Measurements from ENCODE around the gene TMC1.
"Not testable (repeated sequence)": the region's sequence is repeated elsewhere in the genome, so short reads cannot be mapped to it uniquely, and the experiment has no call there.

TMC1 gene

DNA sequence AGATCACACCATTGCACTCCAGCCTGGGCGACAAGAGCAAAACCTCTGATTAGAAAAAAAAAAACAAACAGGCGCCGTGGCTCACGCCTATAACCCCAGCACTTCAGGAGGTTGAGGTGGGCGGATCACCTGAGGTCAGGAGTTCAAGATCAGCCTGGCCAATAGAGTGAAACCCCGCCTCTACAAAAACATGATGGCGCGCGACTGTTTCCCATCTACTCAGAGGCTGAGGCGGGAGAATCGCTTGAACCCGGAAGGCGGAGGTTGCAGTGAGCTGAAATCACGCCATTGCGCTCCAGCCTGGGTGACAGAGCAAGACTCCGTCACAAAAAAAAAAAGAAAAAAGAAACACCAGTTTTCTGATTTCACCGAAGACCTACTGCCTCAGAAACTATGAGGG is at the start of gene TMC1:
TMC1 (plus strand) TSS at position 193 of the 400 bp plus-strand sequence. CDS start 127,041 bp downstream, outside the sequence.
- DNase-seq (ENCODE audit: low spot score); H3K36me3 ChIP-seq (ENCODE audit: low read depth); H3K9me3 ChIP-seq (ENCODE audit: severe bottlenecking); H3K27me3 ChIP-seq (ENCODE audit: insufficient read depth, poor library complexity, severe bottlenecking); H3K27ac ChIP-seq (ENCODE audit: poor library complexity, severe bottlenecking); H3K4me3 ChIP-seq (ENCODE audit: severe bottlenecking); ATAC-seq (ENCODE audit: low read depth): not testable (repeated sequence)
- peaks cover 18% of the 10 kb centered on the region for H3K4me1 ChIP-seq (ENCODE audit: insufficient read depth, poor library complexity, severe bottlenecking)

DNA sequence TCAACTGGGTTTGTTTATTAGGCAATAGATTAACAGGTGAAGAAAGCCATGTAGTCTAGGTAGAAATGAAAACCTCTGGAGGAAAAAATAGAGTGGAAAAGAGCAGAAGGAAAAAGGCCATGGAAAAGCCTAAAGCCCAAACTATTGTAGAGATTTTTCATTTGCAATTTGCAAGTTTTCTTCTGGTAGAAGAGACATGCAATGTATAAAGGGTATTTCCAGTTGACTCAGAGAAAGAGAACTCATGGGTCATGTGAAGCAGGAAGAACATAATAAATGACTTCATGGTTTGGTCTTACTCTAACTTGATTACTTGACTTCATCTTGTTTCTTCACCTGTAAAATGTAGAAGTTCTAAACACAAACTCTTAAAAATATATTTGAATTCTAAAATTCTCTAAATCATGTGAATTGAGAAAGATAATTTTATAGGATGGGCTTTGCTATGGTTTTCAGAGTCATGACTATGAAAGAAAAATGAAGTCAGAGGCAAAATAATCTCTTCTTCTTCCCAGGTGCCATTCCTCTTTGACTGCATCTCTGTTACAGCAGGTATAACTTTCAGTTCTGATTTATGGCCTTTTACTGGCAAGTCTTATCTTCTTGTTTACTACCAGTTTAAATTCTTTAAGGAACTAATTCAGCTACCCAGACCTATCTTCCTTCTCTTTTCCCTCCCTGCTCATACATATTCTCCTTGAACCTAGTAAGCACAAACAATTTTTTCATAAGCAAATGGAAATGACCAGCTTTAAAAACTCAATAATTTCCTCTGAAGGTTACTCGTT is 47.7 kb upstream of the TMC1 start:
- Histone ChIP-seq H3K4me1 (ENCODE audit: insufficient read depth, poor library complexity, severe bottlenecking) (peaks cover 25% of the 10 kb centered on the region), H3K27me3 (ENCODE audit: insufficient read depth, poor library complexity, severe bottlenecking) (no peaks in the 10 kb centered on the region), H3K4me3 (ENCODE audit: severe bottlenecking) (no peak overlapping the region), H3K27ac (ENCODE audit: poor library complexity, severe bottlenecking) (no peak overlapping the region), H3K9me3 (ENCODE audit: severe bottlenecking) (no peaks in the 10 kb centered on the region), H3K36me3 (ENCODE audit: low read depth) (no peaks in the 10 kb centered on the region)
- TF ChIP-seq, protein P1, sequence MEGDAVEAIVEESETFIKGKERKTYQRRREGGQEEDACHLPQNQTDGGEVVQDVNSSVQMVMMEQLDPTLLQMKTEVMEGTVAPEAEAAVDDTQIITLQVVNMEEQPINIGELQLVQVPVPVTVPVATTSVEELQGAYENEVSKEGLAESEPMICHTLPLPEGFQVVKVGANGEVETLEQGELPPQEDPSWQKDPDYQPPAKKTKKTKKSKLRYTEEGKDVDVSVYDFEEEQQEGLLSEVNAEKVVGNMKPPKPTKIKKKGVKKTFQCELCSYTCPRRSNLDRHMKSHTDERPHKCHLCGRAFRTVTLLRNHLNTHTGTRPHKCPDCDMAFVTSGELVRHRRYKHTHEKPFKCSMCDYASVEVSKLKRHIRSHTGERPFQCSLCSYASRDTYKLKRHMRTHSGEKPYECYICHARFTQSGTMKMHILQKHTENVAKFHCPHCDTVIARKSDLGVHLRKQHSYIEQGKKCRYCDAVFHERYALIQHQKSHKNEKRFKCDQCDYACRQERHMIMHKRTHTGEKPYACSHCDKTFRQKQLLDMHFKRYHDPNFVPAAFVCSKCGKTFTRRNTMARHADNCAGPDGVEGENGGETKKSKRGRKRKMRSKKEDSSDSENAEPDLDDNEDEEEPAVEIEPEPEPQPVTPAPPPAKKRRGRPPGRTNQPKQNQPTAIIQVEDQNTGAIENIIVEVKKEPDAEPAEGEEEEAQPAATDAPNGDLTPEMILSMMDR (IDR thresholded peaks at IDR 0.05; ENCODE audit: poor library complexity, severe bottlenecking): no peak
- DNase-seq (ENCODE audit: low spot score) (no peak), ATAC-seq (ENCODE audit: low read depth) (no peak)

DNA sequence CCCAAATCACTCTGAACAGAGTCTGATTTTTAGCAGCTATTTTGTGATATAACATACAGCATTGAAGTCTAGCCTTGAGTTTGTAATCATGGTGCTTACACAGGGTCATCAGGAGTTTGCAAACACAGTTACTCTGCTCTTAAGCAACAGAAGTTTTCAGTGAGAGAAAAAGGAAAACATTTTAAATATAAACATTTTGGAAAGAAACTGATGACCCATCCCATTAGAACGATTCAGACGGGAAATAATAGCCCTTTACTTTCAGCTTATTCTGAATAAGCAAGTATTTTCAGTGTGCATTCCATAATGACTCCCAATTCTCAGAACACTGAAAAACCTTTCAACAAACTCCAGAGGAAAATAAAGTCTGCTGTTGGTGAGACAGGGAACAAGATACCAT is 46.7 kb upstream of the TMC1 start:
- ATAC-seq (ENCODE audit: low read depth): no peak
- DNase-seq (ENCODE audit: low spot score): no peak
- no peak overlapping the region for H3K27ac ChIP-seq (ENCODE audit: poor library complexity, severe bottlenecking)
- H3K4me1 ChIP-seq (ENCODE audit: insufficient read depth, poor library complexity, severe bottlenecking): peaks cover 32% of the 10 kb centered on the region
- no peaks in the 10 kb centered on the region for H3K36me3 ChIP-seq (ENCODE audit: low read depth)
- H3K9me3 ChIP-seq (ENCODE audit: severe bottlenecking): no peaks in the 10 kb centered on the region
- no peak overlapping the region for H3K4me3 ChIP-seq (ENCODE audit: severe bottlenecking)
- no peaks in the 10 kb centered on the region for H3K27me3 ChIP-seq (ENCODE audit: insufficient read depth, poor library complexity, severe bottlenecking)
- TF ChIP-seq, protein P1 (IDR thresholded peaks at IDR 0.05; ENCODE audit: poor library complexity, severe bottlenecking): no peak

DNA sequence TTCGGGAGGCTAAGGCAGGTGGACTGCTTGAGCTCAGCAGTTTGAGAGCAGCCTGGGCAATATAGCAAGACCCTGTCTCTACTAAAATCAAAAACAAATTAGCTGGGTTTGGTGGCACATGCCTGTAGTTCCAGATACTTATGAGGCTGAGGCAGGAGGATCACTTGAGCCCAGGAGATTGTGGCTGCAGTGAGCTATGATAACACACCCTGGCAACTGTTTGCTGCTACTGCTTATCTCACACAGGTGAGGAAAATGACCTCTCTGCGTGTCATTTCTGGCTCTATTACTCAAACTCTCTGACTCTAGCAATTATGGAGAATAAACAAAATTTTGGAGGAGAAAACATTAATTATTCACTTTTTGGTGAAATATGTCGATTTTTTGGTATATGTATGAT is 45.3 kb upstream of the TMC1 start:
- TF ChIP-seq, protein P1 (IDR thresholded peaks at IDR 0.05; ENCODE audit: poor library complexity, severe bottlenecking): no peak
- no peak overlapping the region for H3K27ac ChIP-seq (ENCODE audit: poor library complexity, severe bottlenecking)
- ATAC-seq (ENCODE audit: low read depth): no peak
- no peak for DNase-seq (ENCODE audit: low spot score)
- H3K9me3 ChIP-seq (ENCODE audit: severe bottlenecking): no peaks in the 10 kb centered on the region
- H3K4me3 ChIP-seq (ENCODE audit: severe bottlenecking): no peak overlapping the region
- no peaks in the 10 kb centered on the region for H3K36me3 ChIP-seq (ENCODE audit: low read depth)
- H3K27me3 ChIP-seq (ENCODE audit: insufficient read depth, poor library complexity, severe bottlenecking): no peaks in the 10 kb centered on the region
- peaks cover 35% of the 10 kb centered on the region for H3K4me1 ChIP-seq (ENCODE audit: insufficient read depth, poor library complexity, severe bottlenecking)

DNA sequence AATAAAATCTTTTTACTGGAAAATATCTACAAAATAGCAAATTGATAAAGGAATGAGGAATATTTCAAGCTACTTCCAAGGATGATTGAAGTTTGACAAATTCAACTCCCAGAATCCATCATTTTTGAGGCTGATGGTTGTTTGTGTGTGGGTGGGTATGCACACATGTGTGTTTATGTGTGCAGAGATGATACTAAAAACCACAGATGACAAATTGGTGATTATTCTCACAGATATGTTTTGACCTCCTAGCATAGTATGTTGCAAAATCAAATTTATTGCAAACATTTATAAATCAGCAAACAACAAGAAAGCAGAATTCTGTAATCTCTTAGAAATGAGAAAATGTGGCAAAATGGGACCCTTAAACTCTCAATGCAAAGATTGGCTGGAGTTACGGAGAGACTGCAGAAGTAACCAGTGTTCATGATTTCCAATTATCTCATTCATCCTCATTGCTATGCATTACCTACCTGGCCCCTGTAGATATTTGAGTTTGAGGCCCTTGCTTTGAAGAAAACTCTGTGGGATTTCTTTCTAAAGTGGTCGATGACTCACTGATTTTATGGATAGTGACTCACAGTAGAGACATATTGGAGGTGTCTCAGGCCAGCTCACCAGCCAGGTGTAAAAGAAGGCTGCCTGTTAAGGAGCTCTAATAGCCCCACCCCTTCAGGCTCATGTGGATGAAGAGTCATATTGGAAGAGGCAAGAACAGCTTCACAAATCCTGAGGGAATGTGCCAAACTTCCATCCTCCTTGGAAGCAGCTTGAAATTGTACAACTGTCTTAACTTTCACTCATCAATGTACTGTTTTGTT is 44.6 kb upstream of the TMC1 start:
- no peaks in the 10 kb centered on the region for H3K27me3 ChIP-seq (ENCODE audit: insufficient read depth, poor library complexity, severe bottlenecking)
- H3K36me3 ChIP-seq (ENCODE audit: low read depth): no peaks in the 10 kb centered on the region
- H3K9me3 ChIP-seq (ENCODE audit: severe bottlenecking): no peaks in the 10 kb centered on the region
- ATAC-seq (ENCODE audit: low read depth): peak; percentile 96
- peaks cover 35% of the 10 kb centered on the region for H3K4me1 ChIP-seq (ENCODE audit: insufficient read depth, poor library complexity, severe bottlenecking)
- TF ChIP-seq, protein P1 (IDR thresholded peaks at IDR 0.05; ENCODE audit: poor library complexity, severe bottlenecking): no peak
- no peak overlapping the region for H3K4me3 ChIP-seq (ENCODE audit: severe bottlenecking)
- DNase-seq (ENCODE audit: low spot score): peak; percentile 95
- H3K27ac ChIP-seq (ENCODE audit: poor library complexity, severe bottlenecking): peak overlapping the region; percentile 90
